Stimulated activated CD8-positive, alpha-beta memory T cell treated with anti-CD3 and anti-CD28 coated beads, Interleukin-15, amount 100 ng/mL, for 24 hours (primary cell): ENCODE measurements around the gene GASK1A.
"Not testable (repeated sequence)": the region's sequence is repeated elsewhere in the genome, so short reads cannot be mapped to it uniquely, and the experiment has no call there.

Source experiments
- DNase-seq: peaks from one replicate; pipeline ENCODE4 v3.0.0-alpha.2; 2020; ENCODE audit warnings: low read depth

The GASK1A gene

GRCh38 chr3:43062564-43063040 lies 83.5 kb downstream of the GASK1A start:
- no peak for DNase-seq

- DNase-seq, result no peak
Measured at GRCh38 chr3:43063114-43063513, 84.0 kb downstream of the GASK1A start.

GRCh38 chr3:43070670-43071069 lies 91.6 kb downstream of the GASK1A start:
- not testable (repeated sequence) for DNase-seq

GRCh38 chr3:43071313-43071893 lies 92.3 kb downstream of the GASK1A start:
- no peak for DNase-seq

GRCh38 chr3:43072361-43072760 lies 93.2 kb downstream of the GASK1A start:
- no peak for DNase-seq

GRCh38 chr3:43073116-43073835 lies 94.2 kb downstream of the GASK1A start:
- no peak for DNase-seq

GRCh38 chr3:43073836-43074220 lies 94.7 kb downstream of the GASK1A start:
- no peak for DNase-seq

- DNase-seq, result no peak
Measured at GRCh38 chr3:43074482-43074881, 95.4 kb downstream of the GASK1A start.

GRCh38 chr3:43074901-43075689 lies 96.0 kb downstream of the GASK1A start:
- DNase-seq, result no peak

GRCh38 chr3:43075904-43076661 lies 97.0 kb downstream of the GASK1A start:
- DNase-seq, result no peak

- DNase-seq, result no peak
Measured at GRCh38 chr3:43076857-43077256, 97.7 kb downstream of the GASK1A start.

GRCh38 chr3:43077261-43077660 lies 98.2 kb downstream of the GASK1A start:
- no peak for DNase-seq

GRCh38 chr3:43077707-43078106 lies 98.6 kb downstream of the GASK1A start:
- DNase-seq, result no peak

- no peak for DNase-seq
Measured at GRCh38 chr3:43079536-43080332, 100.6 kb downstream of the GASK1A start.

GRCh38 chr3:43080726-43081568 lies 101.8 kb downstream of the GASK1A start:
- no peak for DNase-seq

GRCh38 chr3:43081796-43082195 lies 102.7 kb downstream of the GASK1A start:
- no peak for DNase-seq

GRCh38 chr3:43082457-43082856 lies 103.3 kb downstream of the GASK1A start:
- no peak for DNase-seq

- DNase-seq, result no peak
Measured at GRCh38 chr3:43086460-43087165, 107.5 kb downstream of the GASK1A start.

GRCh38 chr3:43087249-43087776 lies 108.2 kb downstream of the GASK1A start:
- no peak for DNase-seq

GRCh38 chr3:43089081-43089480 lies 110.0 kb downstream of the GASK1A start:
- no peak for DNase-seq
